Activated T-cell treated with anti-CD3 and anti-CD28 coated beads for 24 hours (primary cell): ENCODE results near the gene HTRA3.

Source experiments
- DNase-seq: peaks from one replicate; pipeline ENCODE4 v3.0.0-alpha.2; 2020; ENCODE audit warnings: low read depth

Gene HTRA3

DNA sequence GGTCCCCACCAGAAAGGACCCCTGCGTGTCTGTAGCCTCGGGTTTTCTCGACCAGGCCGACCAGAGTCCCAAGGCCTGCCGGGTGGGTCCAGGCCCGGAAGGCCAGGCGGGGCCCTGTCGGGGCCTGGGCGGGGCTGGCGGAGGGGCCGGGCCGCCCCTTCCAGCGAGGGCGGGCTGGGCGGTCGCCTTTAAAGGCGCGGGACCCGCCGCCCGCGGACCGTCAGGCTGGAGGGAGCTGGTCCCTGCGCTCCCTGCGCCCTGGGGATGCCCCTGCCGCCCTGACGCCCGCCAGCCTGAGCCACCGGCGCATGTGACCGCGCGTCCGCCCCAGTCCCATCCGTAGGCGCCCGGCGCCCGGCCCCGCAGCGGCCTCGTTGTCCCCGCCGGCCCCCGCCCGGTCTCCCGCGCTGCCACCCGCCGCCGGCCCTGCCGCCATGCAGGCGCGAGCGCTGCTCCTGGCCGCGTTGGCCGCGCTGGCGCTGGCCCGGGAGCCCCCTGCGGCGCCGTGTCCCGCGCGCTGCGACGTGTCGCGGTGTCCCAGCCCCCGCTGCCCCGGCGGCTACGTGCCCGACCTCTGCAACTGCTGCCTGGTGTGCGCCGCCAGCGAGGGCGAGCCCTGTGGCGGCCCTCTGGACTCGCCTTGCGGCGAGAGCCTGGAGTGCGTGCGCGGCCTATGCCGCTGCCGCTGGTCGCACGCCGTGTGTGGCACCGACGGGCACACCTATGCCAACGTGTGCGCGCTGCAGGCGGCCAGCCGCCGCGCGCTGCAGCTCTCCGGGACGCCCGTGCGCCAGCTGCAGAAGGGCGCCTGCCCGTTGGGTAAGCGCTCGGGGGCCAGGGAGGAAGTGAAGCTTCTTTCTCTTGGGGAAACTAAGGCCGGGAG, at the start of gene HTRA3:
HTRA3 (plus strand) TSS at position 220 of the 883 bp plus-strand sequence; CDS start at position 435, 215 bp downstream.
- no peak for DNase-seq

DNA sequence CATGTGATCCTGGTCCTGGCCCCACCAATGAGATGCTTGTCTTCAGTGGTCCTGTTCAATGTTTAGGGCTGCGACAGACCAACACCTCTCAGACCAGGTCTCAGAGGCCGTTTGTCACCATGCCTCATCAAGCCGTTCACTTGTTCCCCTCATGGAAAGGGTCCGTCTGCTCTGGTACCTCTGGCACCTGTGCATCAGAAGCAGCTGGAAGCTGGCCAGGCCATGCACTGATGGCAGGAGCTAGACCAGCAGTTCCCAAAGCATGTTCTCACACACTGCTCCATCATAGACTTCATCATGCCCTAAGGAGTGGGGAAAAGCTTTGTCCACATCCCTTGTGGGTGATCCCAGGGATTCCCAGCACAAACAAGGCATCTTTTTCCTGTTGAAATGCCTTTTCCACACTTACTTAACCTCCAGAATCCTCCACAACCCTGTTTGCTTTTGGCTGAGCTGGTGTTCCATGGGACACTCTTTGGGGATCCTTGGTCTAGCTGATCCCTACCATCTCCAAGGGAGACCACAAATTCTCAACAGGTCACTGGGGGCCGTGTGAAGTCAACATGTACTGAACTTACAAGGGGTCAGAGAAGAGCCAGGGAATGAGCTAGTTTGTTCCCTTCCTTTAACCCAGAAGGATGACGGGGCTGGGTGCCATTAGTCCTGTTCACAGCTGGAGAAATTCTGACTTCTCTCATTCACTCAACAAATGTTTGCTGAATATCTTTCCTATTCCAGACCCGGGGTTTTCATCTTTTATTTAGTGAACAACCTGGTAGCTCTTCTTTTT, 48.7 kb upstream of the HTRA3 start:
- no peak for DNase-seq

DNA sequence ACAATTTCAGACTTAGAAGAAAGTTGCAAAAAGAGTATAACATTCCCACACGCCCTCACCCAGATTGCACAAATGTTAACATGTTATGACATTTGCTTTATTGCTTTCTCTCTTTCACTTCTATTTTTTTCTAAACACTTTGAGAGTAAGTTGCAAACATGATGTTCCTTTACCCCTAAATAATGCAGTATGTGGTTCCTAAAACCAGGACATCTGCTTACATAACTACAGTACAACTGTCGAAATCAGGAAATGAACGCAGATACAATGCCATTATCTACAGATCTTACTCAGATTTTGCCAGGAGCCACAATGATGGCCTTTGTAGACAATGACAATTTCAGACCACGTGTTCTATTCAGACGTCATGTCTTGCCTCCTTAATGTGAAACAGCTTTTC, 48.1 kb upstream of the HTRA3 start:
- DNase-seq, result no peak

DNA sequence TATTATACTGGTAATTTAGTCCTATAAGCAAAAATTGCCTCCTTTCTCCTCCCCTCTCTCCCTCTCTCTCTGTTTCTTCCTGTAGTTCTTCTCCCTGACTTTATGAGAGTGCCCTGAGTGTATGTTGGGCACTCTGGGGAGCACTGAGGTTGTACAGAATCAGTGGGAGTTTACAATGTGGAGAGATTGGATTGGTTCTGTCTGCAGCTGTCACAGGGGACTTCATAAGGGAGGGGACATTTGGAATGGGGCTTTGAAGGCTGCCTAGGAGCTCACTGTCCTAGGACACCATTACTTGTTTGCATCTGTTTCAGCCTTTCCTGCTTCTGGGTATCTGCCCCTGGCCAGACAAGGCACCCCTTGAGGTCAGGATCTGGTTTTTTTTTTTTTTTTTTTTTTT, 47.6 kb upstream of the HTRA3 start:
- no peak for DNase-seq

DNA sequence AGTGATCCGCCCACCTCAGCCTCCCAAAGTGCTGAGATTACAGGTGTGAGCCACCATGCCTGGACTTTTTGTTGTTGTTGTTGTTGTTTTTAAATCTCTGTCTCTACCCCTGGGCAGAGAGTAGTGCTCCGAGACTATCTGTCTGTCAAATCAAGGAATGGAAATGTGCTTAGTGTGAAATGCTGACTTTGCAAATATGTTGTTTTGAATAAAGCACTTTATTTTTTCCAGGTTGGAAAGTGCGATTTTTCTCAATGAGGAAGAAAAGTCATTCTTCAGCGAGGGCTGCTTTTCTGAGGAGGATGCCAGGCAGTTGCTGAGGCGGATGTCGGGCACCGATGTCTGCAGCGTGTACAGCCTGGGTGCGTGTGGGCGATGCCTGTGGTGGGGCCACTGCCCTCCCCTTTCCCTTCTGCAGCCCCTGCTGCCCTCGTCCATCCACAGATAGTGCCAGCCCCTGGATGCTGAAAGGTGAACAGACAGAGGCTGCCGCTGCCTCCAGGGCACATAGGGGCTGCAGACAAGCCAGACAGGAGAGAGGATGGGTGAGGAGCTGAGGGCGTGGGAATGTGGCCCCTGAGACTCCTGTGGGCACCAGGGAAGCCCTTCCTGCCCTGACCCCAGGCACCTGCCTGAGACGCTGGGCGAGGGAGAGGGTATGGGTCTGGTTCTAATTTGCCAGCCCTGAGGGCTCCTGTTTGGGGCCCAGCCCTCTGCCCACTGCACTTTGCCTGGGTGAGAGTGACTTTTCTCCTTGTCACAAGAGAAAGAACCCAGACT, 46.8 kb upstream of the HTRA3 start:
- DNase-seq, result no peak

DNA sequence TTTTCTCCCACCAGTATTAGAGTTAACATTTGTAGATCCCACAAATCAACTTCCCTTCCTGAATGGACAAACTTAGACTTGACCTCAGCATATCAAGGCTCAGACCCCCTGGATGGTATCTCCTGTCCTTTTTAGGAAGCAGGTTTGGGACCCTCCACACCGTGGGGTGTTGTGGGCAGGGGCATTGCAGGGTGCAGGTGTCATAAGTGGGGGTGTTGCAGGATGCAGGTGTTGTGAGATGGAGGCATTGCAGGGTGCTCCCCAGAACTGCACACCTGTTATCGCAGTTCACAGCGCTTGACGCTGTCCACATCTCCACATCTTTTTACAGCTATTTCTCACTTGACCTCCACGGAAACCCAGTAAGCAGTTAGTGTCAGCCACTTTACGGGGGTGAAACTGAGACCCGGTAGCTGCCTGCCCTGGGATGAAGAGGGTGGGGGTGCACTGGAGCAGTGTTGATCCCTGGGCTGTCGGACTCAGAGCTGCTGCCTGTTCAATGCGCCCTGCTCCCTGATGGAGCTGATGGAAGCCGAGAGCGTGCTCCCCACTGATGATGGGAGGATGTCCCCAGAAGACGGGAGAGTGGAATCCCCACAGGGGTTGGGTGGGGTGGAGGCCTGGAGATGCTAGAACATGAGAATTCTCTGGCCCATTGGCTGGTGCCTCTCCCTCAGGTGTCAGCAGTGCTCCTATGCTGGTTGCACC, 45.1 kb upstream of the HTRA3 start:
- DNase-seq, result no peak

DNA sequence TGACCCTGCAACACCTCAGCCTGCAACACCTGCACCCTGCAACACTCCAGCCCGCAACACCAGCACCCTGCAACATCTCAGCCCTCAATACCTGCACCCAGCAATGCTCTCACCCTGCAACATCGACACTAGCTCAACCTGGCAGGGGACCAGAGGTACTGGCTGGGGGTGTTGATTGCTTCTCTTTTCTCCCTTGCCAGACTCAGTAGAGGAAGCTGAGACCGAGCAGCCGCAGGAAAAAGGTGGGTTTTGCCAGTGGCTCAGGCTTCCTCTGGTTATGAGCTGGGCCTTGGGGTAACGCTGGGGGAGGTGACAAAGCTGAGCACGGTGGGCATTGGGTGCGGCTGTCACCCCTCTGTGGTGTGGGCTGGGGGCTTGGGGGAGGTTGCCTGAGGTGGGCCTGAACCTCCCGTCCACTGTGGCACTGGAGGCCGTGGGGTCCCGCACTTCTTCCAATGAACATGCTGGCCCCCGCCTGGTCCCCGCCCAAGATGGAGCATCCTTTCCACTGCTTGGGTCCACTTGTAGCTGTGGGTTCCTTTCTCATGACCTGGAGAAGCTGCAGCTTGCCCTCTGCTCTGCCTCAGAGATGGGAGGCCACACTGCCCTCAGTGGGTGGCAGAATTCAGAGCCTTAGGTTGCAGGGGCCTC, 44.5 kb upstream of the HTRA3 start:
- DNase-seq, result no peak

DNA sequence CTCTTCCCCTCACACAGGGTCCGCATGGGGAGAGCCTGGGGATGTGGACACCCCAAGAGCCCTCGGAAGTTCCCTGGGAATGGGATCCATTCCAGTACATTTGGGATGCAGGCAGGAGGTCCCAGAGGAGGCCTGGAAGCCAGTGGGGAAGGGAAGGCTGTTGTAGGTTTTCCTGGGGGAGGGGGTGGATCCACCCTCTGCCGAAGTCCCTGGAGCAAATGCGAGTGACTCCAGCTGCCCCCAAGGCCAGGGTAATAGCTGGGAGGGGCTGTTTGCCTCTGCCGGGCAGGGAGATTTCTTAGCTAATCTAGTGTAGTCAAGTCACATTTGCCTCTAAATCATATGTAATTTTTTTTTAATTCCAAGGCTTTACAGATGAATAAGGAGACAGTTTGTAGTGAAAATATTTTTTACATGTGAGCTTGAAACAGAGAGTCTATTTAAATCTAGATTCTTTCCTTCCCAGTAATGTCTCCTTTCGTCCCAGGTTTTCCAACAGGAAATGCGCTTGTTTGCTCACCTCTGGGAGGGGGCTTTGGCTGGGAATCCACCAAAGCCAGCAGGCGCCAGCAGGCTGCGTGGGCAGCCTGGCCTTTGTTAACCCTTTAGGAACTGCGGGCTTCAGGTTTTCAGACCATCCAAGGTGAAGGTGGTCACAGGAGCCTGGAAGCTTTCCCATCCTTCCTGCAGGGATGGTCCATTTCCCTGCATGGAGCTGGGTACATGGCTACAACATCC, 43.7 kb upstream of the HTRA3 start:
- no peak for DNase-seq

DNA sequence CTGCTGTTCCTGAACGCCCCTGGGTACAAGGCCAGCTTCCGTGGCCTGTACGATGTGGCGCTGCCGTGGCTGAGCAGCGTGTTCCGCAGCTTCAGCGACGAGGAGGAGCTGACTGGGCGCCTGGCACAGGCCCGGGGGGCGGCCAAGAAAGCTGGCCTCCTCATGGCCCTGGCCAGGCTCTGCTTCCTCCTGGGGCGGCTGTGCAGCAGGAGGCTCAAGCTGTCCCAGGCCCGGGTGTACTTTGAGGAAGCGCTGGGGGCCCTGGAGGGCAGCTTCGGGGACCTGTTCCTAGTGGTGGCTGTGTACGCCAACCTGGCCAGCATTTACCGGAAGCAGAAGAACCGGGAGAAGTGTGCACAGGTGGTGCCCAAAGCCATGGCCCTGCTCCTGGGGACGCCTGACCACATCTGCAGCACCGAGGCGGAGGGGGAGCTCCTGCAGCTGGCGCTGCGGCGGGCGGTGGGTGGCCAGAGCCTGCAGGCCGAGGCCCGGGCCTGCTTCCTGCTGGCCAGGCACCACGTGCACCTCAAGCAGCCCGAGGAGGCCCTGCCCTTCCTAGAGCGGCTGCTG, 42.3 kb upstream of the HTRA3 start:
- DNase-seq, result no peak

DNA sequence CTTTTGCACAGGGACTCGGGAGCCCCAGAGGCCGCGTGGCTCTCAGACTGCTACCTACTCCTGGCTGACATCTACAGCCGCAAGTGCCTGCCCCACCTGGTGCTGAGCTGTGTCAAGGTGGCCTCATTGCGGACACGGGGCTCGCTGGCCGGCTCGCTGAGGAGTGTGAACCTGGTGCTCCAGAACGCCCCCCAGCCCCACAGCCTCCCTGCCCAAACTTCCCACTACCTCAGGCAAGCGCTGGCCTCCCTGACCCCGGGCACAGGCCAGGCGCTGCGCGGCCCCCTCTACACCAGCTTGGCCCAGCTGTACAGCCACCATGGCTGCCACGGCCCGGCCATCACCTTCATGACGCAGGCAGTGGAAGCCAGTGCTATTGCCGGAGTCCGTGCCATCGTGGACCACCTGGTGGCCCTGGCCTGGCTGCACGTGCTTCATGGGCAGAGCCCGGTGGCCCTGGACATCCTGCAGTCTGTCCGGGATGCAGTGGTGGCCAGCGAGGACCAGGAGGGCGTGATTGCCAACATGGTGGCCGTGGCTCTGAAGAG, 41.7 kb upstream of the HTRA3 start:
- no peak for DNase-seq

DNA sequence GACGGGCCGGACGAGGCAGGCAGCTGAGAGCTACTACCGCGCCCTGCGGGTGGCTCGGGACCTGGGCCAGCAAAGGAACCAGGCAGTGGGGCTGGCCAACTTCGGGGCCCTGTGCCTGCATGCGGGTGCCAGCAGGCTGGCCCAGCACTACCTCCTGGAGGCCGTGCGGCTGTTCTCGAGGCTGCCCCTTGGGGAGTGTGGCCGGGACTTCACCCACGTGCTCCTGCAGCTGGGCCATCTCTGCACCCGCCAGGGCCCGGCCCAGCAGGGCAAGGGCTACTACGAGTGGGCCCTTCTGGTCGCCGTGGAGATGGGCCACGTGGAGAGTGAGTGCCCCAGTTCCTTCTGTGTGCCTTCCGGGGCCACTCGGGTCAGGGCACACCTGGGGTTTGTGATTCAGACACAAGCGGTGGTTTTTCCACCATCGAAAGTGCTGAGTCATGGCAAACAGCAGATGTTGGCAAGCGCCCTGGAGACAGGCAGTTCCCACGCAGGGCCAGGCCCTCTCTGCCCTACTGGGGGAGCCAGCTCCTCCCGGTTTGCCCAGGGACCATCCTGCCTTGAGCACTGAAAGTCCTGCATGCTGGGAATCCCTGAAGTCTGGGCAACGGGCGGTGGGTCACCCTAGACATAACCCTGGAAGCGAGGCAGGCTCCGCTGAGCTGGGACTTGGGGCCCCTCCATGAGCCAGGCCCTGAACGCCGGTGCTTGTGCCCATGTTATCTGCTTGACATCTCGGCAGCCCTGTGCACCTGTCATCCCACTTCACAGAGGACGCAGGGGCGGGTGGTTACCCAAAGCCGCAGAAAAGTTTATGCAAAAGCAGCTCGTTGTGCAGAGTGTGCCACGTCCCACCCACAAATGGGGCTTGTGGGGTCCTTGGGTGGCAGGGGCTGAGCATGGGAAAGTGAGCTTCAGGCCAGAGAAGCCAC, 41.0 kb upstream of the HTRA3 start:
- peak; percentile 76 for DNase-seq

DNA sequence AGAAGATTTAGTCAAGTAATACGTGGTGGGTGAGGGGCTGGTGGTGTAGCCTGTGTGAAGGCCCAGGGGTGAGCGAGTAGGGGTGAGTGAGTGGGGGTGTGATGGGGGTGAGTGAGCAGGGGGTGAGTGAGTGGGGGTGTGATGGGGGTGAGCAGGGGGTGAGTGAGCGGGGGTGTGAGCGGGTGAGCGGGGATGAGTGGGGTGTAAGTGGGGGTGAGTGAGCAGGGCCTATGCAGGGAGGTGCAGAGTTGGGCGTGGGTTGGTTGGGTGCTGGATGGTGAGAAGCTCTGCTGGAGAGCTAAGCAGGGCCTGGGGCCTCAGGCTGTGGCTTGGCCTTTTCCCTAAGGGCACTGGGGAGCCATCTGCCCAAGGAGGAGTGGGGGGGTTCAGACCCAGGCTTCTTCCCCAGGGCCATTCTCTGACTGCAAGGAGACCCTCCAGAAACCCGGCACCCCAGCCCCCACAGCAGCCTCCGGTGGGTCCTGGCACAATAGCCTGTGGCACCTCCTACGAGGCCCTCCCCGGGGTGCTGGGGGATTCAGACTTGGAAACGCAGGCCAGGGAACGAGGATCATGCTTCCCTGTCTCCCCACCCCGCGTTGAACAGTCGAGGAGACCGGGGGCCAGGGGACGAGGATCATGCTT, 40.1 kb upstream of the HTRA3 start:
- no peak for DNase-seq

DNA sequence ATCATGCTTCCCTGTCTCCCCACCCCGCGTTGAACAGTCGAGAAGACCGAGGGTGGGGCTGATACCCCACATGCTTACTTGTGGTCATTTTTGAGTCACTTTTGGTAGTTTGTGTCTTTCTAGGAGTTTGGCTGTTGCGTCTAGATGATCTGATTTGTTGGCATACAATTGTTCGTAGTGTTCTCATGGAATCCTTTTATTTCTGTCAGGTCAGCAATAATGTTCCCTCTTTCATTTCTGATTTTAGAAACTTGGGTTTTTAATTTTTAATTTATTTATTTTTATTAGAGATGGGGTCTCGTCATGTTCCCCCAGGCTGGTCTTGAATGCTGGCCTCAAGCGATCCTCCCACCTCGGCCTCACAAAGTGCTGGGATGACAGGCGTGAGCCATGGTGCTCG, 39.5 kb upstream of the HTRA3 start:
- DNase-seq, result no peak

DNA sequence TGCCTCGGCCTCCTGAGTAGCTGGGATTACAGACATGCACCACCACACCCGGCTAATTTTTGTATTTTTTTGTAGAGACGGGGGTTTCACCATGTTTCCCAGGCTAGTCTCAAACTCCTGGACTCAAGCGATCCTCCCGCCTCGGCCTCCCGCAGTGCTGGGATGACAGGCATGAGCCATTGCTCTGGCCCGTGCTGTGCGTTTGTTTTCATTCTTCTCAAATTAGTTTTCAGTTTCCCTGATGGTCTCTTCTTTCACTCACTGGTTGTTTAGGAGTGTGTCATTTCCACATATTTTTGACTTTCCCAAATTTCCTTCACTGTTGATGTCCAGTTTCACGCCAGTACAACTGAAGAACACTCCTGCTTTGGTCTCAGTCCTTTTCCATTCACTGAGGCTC, 38.7 kb upstream of the HTRA3 start:
- no peak for DNase-seq

DNA sequence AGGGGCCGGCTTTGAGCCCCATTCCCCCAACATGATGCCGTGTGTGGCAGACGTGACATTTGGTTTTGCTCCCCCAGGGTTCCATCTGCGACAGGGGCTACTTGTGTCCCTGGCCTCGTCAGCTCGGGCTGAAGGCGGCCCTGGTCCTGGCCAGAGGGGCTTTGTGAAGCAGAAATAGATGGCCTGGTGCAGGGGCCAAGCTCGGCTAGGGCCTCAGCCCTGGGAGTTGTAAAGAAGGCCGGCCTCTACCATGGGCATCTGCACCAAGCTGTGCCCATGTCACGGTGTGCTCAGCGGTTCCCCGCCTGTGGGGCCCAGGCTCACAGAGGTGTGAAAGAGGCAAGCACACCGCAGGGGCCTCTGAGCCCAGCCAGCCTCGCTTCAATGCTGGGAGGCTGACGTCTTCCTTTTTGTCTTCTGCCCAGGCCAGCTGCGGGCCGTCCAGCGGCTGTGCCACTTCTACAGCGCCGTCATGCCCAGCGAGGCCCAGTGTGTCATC, 38.0 kb upstream of the HTRA3 start:
- DNase-seq, result no peak

DNA sequence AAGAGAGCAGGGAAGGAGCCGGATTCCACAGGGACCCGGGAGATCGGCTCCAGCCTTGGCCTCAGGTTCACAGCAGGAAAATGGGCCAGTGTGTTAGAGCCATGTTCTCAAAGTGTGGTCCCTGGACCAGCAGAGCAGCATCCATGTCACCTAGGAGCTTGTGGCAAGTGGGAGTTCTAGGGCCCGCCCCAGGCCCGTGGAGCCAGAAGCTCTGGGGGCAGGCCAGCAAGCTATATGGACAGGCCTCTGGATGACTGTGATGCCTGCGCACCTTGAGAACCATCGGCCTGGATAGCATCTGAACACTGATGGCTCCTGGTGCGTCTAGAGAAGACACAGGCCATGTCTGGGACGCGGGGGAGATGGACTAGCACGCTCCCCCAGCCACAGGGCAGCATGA, 36.8 kb upstream of the HTRA3 start:
- DNase-seq, result no peak

DNA sequence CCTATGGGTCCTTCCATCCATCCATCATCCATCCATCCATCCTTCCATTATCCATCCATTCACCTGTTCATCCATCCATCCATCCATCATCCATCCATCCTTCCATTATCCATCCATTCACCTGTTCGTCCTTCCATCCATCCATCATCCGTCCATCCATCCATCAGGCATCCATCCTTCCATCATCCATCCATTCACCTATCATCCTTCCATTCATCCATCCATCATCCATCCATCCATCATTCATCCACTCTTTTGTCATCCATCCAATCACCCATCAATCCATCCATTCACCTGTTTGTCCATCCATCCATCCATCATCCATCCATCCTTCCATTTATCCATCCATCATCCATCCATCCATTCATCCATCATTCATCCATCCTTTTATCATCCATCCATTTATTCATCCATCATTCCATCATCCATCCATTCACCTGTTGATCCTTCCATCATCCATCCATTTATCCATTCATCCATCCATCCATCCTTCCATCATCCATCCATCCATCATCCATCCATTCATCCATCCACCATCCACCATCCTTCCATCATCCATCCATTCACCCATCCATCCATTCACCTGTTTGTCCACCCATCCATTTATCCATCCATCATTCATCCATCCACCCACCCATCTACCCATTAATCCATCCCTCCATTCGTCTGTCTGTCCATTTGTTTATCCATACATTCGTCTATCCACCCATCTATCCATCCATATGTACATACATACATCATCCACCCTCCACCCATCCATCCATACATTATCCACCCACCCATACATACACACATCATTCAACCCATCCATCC, 35.7 kb upstream of the HTRA3 start:
- DNase-seq, result no peak
